K562 (cell line): ENCODE data around the gene AGAP3. TPM values are rescaled to one million over a fixed set of nuclear protein-coding genes. Genes with fewer than 3 reads are reported as not detected.

Experiments used
- BRCA1 ChIP-seq, 2 experiments: fragments of 450-650 bp in 1 of 2; sonication (generic) in 1 of 2; formaldehyde crosslinking in 1 of 2; IDR thresholded peaks; 2 replicates each; pipeline versions ENCODE4 v1.5.0 to v1.6.1; 2017 to 2020; ENCODE audit warnings: mild to moderate bottlenecking in 1 of 2, missing genetic modification reagents in 1 of 2
- E2F1 ChIP-seq: sonication (generic); formaldehyde crosslinking; IDR thresholded peaks from 2 replicates; pipeline ENCODE4 v1.8.1; 2023; ENCODE audit warnings: mild to moderate bottlenecking, missing genetic modification reagents, moderate library complexity
- RBM17 ChIP-seq: fragments of 200-400 bp; formaldehyde crosslinking; IDR thresholded peaks from 2 replicates; pipeline ENCODE4 v1.6.1; 2017; ENCODE audit warnings: low read depth, mild to moderate bottlenecking, low read length, borderline replicate concordance
- RNF2 ChIP-seq: sonication (generic); IDR thresholded peaks from 2 replicates; pipeline ENCODE4 v1.6.1; 2016
- TARDBP ChIP-seq: fragments of 450-650 bp; IDR thresholded peaks from 2 replicates; pipeline ENCODE4 v1.6.1; 2016
- ZBTB40 ChIP-seq, 2 experiments: fragments of 450-650 bp in 1 of 2; sonication (generic) in 1 of 2; formaldehyde crosslinking in 1 of 2; IDR thresholded peaks; 2 replicates each; pipeline versions ENCODE4 v1.7.1 to v1.9.0; 2016 to 2022; ENCODE audit warnings: inconsistent platforms in 1 of 2, mild to moderate bottlenecking in 1 of 2, missing genetic modification reagents in 1 of 2
- polyA plus RNA-seq, 8 experiments: library from polyadenylated mRNA; depleted of rRNA in 4 of 8; stranded (reverse) in 5 of 8; unstranded in 3 of 8; fragments of >200 nt; fragmentation: Nextera tagmentation in 2 of 8; fragmentation: Illumina TruSeq in 1 of 8; extraction: Ambion mirVana in 2 of 8; extraction: Trizol in 1 of 8; gene quantifications; 2 replicates each; pipeline versions ENCODE4 v1.2.1 to v1.2.3, GENCODE V29; 2011 to 2014; ENCODE audit warnings: inconsistent platforms in 1 of 8, missing spikeins in 1 of 8
- total RNA-seq, 7 experiments: library from RNA; depleted of rRNA in 6 of 7; stranded (reverse); fragments of >200 nt in 6 of 7; fragmentation: Illumina TruSeq in 2 of 7; extraction: Trizol in 2 of 7; gene quantifications; 2 replicates each; pipeline versions ENCODE4 v1.2.1 to v1.2.3, GENCODE V29; 2011 to 2021; ENCODE audit warnings: low replicate concordance in 1 of 7

The AGAP3 gene
- total and polyA plus RNA-seq, 9 of the 15 experiments (the other 6 are each of a cell fraction or from before 2014, with no cell fraction given) = 3.4 to 208 (median 62.2) TPM

GRCh38 chr7:151058781-151059366, 27.4 kb upstream of the AGAP3 start (continued):
- TF ChIP-seq TARDBP (no peak), RBM17 (no peak), ZBTB40 (IDR thresholded peaks at IDR 0.05) (peak; percentile 61), ZBTB40 (CRISPR knock-in tag; IDR thresholded peaks at IDR 0.05) (no peak), RNF2 (no peak), E2F1 (CRISPR knock-in tag) (no peak), BRCA1 (IDR thresholded peaks at IDR 0.05) (no peak), BRCA1 (CRISPR knock-in tag; IDR thresholded peaks at IDR 0.05) (no peak)
